HG03045 (cell line): ENCODE data around the gene HMOX1.
"Not testable (repeated sequence)": the region's sequence is repeated elsewhere in the genome, so short reads cannot be mapped to it uniquely, and the experiment has no call there.

ENCODE experiments used
- ATAC-seq: cut with Tn5 transposase; IDR thresholded peaks from one replicate; pipeline ENCODE4 v1.9.1; 2021; ENCODE audit warnings: mild to moderate bottlenecking, moderate library complexity; ENCODE audit not compliant: unreplicated experiment

HMOX1 gene

DNA sequence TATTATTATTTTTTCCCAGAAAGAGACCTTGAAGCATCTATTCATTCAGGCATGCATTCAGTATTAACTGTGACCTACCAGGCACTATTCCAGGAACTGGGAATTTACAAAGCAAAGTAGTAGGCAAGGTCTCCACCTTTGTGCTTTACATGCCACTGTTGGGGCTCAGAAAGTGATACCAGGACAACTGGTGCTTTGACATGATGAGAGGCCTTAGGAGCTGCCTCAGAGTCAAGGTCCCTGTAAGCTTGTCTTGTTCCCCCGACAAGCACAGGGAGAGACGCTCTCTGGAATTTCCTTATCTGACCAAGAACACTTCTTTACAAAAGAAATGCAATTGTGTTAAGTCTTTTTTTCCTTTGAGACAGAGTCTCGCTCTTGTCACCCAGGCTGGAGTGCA is 2.3 kb upstream of the HMOX1 start:
- no peak for ATAC-seq

DNA sequence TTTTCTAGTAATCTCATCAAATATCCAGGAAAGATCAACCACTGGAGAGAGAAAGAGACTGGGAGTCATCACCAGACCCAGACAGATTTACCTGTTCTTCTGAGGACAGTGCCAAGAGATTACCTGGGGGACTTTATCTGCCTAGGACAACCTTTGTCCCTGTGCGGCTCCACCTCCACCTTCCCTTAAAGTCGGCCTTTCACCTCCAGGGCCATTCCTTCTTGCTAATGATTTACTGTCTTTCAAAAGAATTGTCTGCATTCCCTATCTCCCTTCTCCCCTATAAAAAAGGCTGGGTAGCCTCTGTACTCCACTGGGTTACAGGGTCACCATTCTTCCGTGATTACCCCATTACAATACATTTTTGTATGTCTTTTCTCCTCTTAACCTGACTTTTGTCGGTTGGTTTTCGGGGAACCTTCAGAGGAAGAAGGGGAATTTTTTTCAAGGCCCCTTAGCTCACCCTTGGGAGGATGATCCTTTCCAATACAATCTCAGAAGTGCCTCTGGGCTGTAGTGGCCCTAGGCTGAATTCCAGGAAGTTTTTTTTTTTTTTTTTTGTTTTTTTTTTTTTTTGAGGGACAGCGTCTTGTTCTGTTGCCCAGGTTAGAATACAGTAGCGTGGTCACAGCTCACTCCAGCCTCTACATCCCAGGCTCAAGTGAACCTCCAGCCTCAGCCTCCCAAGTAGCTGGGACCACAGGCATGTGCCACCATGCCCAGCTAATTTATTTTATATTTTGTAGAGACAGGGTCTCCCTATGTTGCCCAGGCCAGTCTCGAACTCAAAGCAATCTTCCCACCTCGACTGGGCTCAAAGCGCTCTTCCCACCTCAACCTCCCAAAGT is 1.5 kb upstream of the HMOX1 start:
- no peak for ATAC-seq

- ATAC-seq = no peak
Observed at GRCh38 chr22:35380013-35380412, 883 bp upstream of the HMOX1 start.

DNA sequence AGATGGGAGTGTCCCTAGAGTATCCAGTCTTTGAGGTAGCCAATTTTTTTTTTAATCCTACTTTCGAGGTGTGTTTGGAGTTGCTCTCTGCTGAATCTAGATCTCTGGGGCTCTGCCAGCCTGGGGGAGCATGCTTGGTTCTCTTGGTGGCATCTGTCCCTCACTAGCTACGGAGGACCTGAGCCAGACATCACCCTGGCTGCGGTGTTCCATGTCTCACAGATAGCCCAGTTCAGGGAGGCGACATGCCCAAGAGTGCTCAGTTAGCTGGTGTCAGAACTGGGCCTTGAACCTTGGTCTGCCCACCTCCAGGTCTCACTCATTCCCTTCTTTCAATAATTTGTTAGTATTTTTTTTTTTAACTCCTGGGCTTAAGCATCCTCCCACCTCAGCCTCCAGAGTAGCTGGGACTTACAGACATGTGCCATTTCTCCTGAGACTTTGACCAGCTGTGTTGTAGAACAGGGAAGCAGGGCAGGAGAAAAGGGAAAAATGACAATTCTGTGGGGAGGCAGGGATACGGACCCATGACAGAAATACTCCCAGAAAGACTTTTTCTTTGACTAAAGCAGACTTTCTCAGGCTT is 621 bp downstream of the HMOX1 start:
- ATAC-seq = no peak

DNA sequence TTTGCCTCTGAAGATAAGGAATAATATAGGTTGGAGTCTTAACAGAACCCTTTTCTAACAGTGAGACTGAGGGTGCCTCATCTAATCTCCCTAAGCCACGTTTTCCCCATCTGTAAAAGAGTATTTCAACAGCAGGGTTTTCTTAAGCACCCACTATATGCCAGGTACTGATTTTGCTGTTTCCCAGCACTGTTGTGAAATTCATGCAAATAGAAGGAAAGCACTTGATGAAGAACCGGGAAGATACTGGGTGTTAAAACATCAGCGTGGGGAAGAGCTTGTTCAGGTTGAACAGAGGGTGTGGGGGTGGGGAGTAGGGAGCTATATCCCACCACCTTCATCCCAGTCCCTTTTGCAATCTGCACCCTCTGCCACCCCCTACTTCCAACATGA is 2.8 kb downstream of the HMOX1 start:
- ATAC-seq = no peak

GRCh38 chr22:35384527-35384926 is 3.6 kb downstream of the HMOX1 start:
- no peak for ATAC-seq

DNA sequence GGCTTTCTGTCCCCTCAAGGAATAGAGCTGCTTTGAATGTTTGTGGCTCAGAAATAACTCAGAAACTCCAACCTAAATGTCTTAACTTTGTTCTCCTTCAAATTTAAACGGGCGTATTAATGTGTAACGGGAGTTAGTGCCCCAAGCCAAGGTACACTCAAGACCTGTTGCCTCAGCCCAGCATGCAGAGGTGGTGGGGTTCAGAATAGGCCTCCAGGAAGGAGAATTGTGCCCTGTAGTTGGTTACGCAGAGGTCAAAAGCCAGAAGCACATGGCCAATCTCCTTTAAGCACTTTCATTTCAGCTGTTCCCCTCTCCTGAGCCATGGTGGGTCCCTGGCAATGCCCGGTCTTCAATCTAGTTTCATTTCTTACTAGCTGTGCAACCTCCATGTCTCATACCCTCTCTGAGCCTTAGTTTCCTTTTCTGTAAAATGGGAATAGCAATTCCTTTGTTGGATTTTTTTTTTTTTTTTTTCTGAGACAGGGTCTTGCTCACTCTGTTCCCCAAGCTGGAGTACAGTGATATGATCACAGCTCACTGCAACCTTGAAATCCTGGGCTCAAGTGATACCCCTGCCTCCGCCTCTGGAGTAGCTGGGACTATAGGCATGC is 4.2 kb downstream of the HMOX1 start:
- no peak for ATAC-seq

DNA sequence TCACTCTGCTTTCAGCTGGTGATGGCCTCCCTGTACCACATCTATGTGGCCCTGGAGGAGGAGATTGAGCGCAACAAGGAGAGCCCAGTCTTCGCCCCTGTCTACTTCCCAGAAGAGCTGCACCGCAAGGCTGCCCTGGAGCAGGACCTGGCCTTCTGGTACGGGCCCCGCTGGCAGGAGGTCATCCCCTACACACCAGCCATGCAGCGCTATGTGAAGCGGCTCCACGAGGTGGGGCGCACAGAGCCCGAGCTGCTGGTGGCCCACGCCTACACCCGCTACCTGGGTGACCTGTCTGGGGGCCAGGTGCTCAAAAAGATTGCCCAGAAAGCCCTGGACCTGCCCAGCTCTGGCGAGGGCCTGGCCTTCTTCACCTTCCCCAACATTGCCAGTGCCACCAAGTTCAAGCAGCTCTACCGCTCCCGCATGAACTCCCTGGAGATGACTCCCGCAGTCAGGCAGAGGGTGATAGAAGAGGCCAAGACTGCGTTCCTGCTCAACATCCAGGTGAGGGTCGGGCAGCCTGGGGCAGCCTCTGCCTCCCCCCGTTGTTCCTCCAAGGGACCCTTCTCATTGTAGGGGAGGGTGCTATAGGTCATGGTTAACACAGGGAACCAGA is 5.9 kb downstream of the HMOX1 start:
- ATAC-seq = no peak

GRCh38 chr22:35390933-35391332 is 10.0 kb downstream of the HMOX1 start:
- ATAC-seq = no peak

DNA sequence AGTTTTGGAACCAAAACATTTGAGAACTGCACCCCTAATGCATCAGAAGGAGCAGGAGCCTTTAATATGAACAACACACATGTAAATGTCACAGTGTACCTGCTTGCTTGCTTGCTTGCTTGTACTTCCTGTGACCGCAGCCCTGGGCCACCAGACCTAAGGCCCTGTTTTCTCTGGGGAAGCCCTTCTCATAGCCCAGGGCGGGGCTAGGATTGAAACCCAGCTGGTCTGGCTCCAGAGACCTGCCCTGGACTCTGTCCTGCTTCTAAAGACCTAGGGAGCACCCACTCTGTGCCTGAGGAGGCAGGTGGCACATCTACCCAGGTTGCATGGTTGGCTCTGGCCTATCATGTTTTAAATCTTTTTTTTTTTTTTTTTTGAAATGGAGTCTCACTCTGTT is 11.5 kb downstream of the HMOX1 start:
- ATAC-seq = no peak

- no peak for ATAC-seq
Observed at GRCh38 chr22:35393116-35394010, 12.5 kb downstream of the HMOX1 start.

DNA sequence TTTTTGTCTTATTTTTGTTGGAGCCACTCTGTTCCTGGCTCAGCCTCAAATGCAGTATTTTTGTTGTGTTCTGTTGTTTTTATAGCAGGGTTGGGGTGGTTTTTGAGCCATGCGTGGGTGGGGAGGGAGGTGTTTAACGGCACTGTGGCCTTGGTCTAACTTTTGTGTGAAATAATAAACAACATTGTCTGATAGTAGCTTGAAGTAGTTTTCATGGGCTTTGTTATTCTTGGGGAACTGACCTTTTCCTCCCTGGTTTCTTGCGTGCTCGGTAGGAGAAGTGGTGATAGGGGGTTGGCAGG is 13.1 kb downstream of the HMOX1 start:
- ATAC-seq = no peak

GRCh38 chr22:35394810-35395563 is 14.1 kb downstream of the HMOX1 start:
- ATAC-seq = no peak

GRCh38 chr22:35396622-35397021 is 15.7 kb downstream of the HMOX1 start:
- not testable (repeated sequence) for ATAC-seq

DNA sequence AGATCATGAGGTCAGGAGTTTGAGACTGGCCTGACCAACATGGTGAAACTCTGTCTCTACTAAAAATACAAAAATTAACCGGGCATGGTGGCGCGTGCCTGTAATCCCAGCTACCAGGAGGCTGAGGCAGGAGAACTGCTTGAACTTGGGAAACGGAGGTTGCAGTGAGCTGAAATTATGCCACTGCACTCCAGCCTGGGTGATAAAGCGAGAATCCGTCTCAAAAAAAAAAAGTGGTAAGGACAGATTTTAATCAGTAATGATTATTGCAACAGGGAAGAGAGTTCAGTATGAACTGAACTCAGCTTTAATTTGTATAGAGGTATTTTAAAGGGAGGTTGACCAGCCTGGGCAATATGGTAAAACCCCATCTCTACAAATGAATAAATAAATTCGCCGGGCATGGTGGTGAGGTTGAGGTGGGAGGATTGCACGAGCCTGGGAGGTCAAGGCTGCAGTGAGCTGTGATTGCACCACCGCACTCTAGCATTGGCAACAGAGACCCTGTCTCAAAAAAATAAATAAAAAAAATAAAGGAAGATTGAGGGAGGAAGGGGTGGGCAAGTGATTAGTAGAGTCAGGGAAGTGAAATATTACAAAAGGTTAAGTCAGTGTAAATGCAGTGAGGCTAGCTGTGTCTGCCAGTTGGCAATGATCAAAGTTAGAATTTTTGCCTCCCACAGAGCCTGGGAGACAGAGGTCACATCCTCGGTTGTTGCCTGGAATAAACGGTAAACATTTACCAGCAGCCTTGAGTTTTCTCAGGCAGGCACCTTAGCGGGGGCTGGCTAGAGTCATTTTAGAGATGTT is 16.4 kb downstream of the HMOX1 start:
- ATAC-seq = no peak

GRCh38 chr22:35398591-35398973 is 17.7 kb downstream of the HMOX1 start:
- no peak for ATAC-seq

DNA sequence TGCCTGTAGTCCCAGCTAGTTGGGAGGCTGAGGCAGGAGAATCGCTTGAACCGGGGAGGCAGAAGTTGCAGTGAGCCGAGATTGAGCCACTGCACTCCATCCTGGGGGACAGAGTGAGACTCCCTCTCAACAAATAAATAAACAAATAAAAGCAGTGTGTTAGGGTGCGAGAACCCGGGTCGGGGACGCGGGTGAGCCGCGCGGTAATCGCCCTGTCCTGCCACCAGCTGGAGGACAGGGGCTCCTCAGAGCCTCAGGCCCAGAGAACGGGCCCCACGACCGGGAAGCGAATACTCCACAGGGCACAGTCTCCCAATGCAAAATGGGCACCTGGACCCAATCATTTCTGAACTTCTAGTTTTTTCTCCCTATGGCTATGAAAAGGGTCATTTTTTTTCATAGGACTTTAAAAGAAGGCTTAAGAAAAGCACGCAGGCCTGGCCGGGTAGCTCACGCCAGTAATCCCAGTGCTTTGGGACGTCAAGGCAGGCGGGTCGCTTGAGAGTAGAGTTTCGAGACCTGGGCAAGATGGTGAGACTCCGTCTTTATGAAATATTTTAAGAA is 18.3 kb downstream of the HMOX1 start:
- ATAC-seq = no peak

- peak; percentile 95 for ATAC-seq
Observed at GRCh38 chr22:35399678-35400500, 19.0 kb downstream of the HMOX1 start, which contains the start of gene MCM5. TSS of gene MCM5 (plus strand) at chr22:35400140. CDS start at chr22:35400439, 299 bp downstream.
